HG02973 (cell line): ENCODE measurements around the gene MYO5B.
"Not testable (repeated sequence)": the region's sequence is repeated elsewhere in the genome, so short reads cannot be mapped to it uniquely, and the experiment has no call there.

Experiments used
- ATAC-seq: cut with Tn5 transposase; IDR thresholded peaks from one replicate; pipeline ENCODE4 v1.9.1; 2021; ENCODE audit warnings: moderate library complexity; ENCODE audit not compliant: unreplicated experiment

The MYO5B gene

GRCh38 chr18:50107468-50107977 lies 87.4 kb downstream of the MYO5B start:
- no peak for ATAC-seq

GRCh38 chr18:50105027-50105426 lies 89.9 kb downstream of the MYO5B start:
- no peak for ATAC-seq

- ATAC-seq: no peak
These were observed 90.5 kb downstream of the MYO5B start for GRCh38 chr18:50104421-50104820.

GRCh38 chr18:50099725-50100407 lies 95.1 kb downstream of the MYO5B start:
- ATAC-seq: peak; percentile 78

- ATAC-seq: no peak
These were observed 97.2 kb downstream of the MYO5B start for GRCh38 chr18:50097702-50098101.

- no peak for ATAC-seq
These were observed 98.0 kb downstream of the MYO5B start for GRCh38 chr18:50096766-50097435.

GRCh38 chr18:50094786-50095185 lies 100.2 kb downstream of the MYO5B start:
- ATAC-seq: not testable (repeated sequence)

GRCh38 chr18:50094221-50094773 lies 100.7 kb downstream of the MYO5B start:
- no peak for ATAC-seq

- ATAC-seq: no peak
These were observed 101.4 kb downstream of the MYO5B start for GRCh38 chr18:50093366-50094064.

- ATAC-seq: no peak
These were observed 102.6 kb downstream of the MYO5B start for GRCh38 chr18:50092245-50092805.

GRCh38 chr18:50091509-50092244 lies 103.3 kb downstream of the MYO5B start:
- no peak for ATAC-seq

GRCh38 chr18:50090370-50091312 lies 104.3 kb downstream of the MYO5B start:
- ATAC-seq: no peak

GRCh38 chr18:50089702-50090101 lies 105.2 kb downstream of the MYO5B start:
- no peak for ATAC-seq

GRCh38 chr18:50083708-50084107 lies 111.2 kb downstream of the MYO5B start:
- ATAC-seq: no peak

- no peak for ATAC-seq
These were observed 113.9 kb downstream of the MYO5B start for GRCh38 chr18:50080932-50081560.

GRCh38 chr18:50080316-50080715 lies 114.6 kb downstream of the MYO5B start:
- ATAC-seq: no peak

- ATAC-seq: no peak
These were observed 115.2 kb downstream of the MYO5B start for GRCh38 chr18:50079571-50080295.

GRCh38 chr18:50076277-50076676 lies 118.7 kb downstream of the MYO5B start:
- ATAC-seq: no peak
